Activated CD4-positive, CD25-positive, alpha-beta regulatory T cell treated with anti-CD3 and anti-CD28 coated beads, Interleukin-2, amount 50 U/mL, for 72 hours (primary cell): ENCODE measurements around the gene BRD1.

Experiments used
- DNase-seq: peaks from one replicate; pipeline ENCODE4 v3.0.0; 2021

BRD1 gene

DNA sequence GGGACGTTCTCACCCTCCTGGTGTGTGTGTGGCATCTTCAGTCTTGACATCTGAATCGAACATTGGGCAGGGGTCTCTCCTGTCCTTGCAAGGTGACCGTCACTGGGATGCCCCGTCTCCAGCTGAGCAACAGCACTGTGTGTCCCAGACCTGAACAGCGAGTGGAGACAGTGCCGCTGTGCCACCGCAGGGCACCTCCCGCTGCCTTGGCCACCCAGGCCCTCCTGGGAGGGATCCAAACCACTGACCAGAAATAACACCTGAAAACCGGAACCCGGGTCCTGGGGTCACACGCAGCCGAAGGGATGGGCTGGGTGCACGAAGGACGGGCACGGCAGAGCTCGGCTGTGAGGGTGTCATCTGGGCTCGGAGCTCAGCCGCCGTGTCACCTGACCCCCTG lies 102.2 kb downstream of the BRD1 start:
- DNase-seq = no peak

- DNase-seq = peak; percentile 78
Observed at GRCh38 chr22:49724893-49725489, 102.7 kb downstream of the BRD1 start.

GRCh38 chr22:49724030-49724892 lies 103.4 kb downstream of the BRD1 start:
- peak; percentile 55 for DNase-seq

GRCh38 chr22:49723478-49724029 lies 104.1 kb downstream of the BRD1 start:
- DNase-seq = no peak
